ENCODE measurements around the gene TRIM50. TPM values are rescaled to one million over a fixed set of nuclear protein-coding genes. Genes with fewer than 3 reads are reported as not detected.

TRIM50 gene
- total RNA-seq: not detected in 2 replicates

DNA sequence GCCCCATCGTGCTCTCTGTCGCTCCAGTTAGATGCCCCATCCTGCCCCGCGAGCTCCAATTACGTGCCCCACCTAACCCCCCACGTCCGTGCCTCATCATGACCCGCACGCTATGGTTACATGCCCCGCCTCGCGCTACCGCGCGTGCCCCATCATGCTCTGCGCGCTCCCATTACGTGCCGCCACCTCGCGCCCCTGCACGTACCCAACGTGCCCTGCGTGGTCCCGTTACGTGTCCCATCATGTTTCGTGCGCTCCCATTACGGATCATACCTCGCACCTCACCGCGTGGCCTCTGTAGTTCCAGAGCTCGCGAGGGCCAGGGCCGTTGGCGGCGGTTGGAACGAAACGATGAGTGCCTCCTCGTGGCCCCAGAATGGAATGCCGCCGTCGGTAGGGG lies at the start of gene TRIM50, which contains the start of gene FKBP6:
Gene TRIM50 (minus strand): TSS at position 161 of the 400 bp plus-strand sequence. CDS start 3,295 bp downstream, outside the sequence.
Gene FKBP6 (plus strand): TSS at position 240 of the 400 bp plus-strand sequence. CDS start 268 bp downstream, outside the sequence.

DNA sequence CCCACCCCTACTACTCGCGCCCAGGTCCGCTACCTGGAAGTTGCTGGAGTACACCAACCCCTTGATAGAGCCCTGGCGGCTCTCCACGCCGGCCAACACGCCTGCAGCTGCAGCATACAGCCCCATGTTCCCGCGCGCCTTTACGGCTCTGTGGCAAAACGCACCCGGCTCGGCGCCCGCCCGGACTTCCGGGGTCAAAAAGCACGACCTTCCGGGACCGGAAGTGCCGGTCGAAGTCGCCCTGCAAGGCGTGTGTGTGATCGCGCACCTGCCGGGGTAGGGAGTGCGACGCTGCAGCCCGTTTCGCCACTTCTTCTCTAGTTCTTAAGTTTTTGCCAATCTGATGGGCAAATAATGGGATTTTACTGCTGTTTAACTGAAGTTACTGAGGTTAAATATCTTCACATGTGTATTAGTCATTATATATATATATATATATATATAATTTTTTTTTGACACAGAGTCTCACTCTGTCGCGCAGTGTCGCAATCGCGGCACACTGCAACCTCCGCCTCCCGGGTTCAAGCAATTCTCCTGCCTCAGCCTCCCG lies 19.1 kb downstream of the TRIM50 start, which contains the start of gene NSUN5:
Gene NSUN5 (minus strand): TSS at position 162 of the 550 bp plus-strand sequence. CDS start 36 bp downstream, at position 126.

Other genes with a start within 250 kb of the TRIM50 start
- not detected in 2 replicates for gene SPDYE9, start 242.0 kb downstream of the TRIM50 start, total RNA-seq
- 31.3 and 44.3 TPM in 2 replicates for gene NSUN5, start 19.3 kb downstream of the TRIM50 start, total RNA-seq
- not detected in 2 replicates for gene FKBP6, start 79 bp upstream of the TRIM50 start, total RNA-seq
- gene FZD9, start 105.7 kb upstream of the TRIM50 start, total RNA-seq: 1.1 and 2.2 TPM in 2 replicates
- 41.8 and 42.2 TPM in 2 replicates for gene BAZ1B, start 194.2 kb upstream of the TRIM50 start, total RNA-seq
- gene BCL7B, start 229.6 kb upstream of the TRIM50 start, total RNA-seq: 19.0 and 20.0 TPM in 2 replicates